Epithelial cell of esophagus (primary cell): ENCODE measurements around the gene NPDC1.

Source experiments
- DNase-seq: peaks from one replicate; pipeline ENCODE4 v3.0.0; 2010; ENCODE audit warnings: low read depth
- H3K4me3 ChIP-seq: 2 replicates; pipeline ENCODE4 v1.5.1; 2011; ENCODE audit warnings: mild to moderate bottlenecking, low read length, control low read depth
- TF ChIP-seq, protein P1 (sequence below): IDR thresholded peaks from 2 replicates; pipeline ENCODE4 v1.5.1; 2011; ENCODE audit warnings: low read depth, mild to moderate bottlenecking, low read length, control low read depth, inconsistent platforms; ENCODE audit not compliant: insufficient read depth; ENCODE audit errors: missing control alignments

Gene NPDC1

GRCh38 chr9:137027369-137028262 lies 18.4 kb downstream of the NPDC1 start, which contains the start of gene ABCA2:
Gene ABCA2 (minus strand): TSS chr9:137028237. CDS start chr9:137028140, 97 bp downstream.
- TF ChIP-seq, protein P1, sequence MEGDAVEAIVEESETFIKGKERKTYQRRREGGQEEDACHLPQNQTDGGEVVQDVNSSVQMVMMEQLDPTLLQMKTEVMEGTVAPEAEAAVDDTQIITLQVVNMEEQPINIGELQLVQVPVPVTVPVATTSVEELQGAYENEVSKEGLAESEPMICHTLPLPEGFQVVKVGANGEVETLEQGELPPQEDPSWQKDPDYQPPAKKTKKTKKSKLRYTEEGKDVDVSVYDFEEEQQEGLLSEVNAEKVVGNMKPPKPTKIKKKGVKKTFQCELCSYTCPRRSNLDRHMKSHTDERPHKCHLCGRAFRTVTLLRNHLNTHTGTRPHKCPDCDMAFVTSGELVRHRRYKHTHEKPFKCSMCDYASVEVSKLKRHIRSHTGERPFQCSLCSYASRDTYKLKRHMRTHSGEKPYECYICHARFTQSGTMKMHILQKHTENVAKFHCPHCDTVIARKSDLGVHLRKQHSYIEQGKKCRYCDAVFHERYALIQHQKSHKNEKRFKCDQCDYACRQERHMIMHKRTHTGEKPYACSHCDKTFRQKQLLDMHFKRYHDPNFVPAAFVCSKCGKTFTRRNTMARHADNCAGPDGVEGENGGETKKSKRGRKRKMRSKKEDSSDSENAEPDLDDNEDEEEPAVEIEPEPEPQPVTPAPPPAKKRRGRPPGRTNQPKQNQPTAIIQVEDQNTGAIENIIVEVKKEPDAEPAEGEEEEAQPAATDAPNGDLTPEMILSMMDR, result no peak
- H3K4me3 ChIP-seq, result peak within 1 kb of the TSS; percentile 56
- DNase-seq, result no peak

- TF ChIP-seq, protein P1, result no peak
- no peak overlapping the region for H3K4me3 ChIP-seq
- no peak for DNase-seq
These were observed 19.1 kb downstream of the NPDC1 start for GRCh38 chr9:137026828-137027227.

DNA sequence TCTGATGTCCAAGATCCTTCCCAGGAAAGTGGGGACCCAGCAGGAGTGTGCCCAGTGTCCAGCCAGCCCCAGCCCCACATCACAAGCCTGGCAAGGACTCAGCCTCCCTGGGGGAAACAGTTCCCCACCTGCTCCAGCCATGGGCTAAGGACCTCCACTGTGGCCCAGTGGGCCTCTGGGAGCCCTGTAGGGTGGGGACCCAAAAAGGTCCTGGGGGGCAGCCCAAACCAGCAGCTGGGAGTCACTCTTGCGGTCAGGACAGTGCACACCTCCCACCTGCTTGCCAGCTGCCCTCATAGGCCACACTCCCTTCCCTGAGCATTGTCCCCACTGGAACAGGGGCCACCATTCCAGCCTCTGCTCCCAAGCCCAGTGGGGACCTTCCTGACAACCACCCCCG lies 19.6 kb downstream of the NPDC1 start:
- DNase-seq, result no peak
- H3K4me3 ChIP-seq, result no peak overlapping the region
- TF ChIP-seq, protein P1, result no peak

- DNase-seq, result peak; percentile 68
- H3K4me3 ChIP-seq, result no peak overlapping the region
- TF ChIP-seq, protein P1, result no peak
These were observed 20.4 kb downstream of the NPDC1 start for GRCh38 chr9:137025517-137025966.

- no peak overlapping the region for H3K4me3 ChIP-seq
- DNase-seq, result no peak
- TF ChIP-seq, protein P1, result no peak
These were observed 22.4 kb downstream of the NPDC1 start for GRCh38 chr9:137023583-137023991.

DNA sequence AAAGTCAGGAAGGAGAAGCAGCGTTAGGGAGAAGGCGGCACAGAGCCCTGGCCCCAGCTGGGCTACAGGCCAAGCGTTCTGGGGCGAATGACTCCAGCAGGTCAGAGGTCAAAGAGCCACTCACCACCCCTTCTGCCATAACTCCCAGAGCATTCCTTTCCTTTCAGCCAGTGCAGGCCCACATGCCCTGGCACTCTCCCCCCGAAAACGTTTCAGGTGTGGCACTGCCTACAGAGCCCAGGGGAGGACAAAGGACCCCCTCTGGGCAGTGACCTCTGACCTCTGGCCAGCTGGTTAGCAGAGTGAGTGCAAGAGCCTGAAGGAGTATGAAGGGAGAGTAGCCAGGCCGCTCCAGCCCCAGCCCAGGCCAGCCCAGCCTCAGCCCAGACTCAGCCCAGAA lies 22.8 kb downstream of the NPDC1 start:
- DNase-seq, result no peak
- no peak overlapping the region for H3K4me3 ChIP-seq
- TF ChIP-seq, protein P1, result no peak

- DNase-seq, result no peak
These were observed 23.3 kb downstream of the NPDC1 start for GRCh38 chr9:137022662-137023008.

More at GRCh38 chr9:137022662-137023008, 23.3 kb downstream of the NPDC1 start:
- TF ChIP-seq, protein P1, result no peak
- H3K4me3 ChIP-seq, result no peak overlapping the region
